CD8-positive, alpha-beta memory T cell (primary cell): ENCODE data around the gene ZNF385C. TPM values are rescaled to one million over a fixed set of nuclear protein-coding genes. Genes with fewer than 3 reads are reported as not detected.

Experiments used
- CTCF ChIA-PET: fragments of 350-600 bp; sonication (Branson Sonifier 250); formaldehyde crosslinking; loops from one replicate; lab custom pipeline; 2021; ENCODE audit warnings: antibody characterized with exemption; lab: Charles Lee
- POLR2A ChIA-PET: fragments of 350-600 bp; sonication (Branson Sonifier 250); formaldehyde crosslinking; loops from one replicate; lab custom pipeline; 2021; ENCODE audit warnings: antibody characterized with exemption; lab: Charles Lee
- DNase-seq, 5 donors: peaks; one replicate each; pipeline versions ENCODE4 v3.0.0 to v3.0.0-alpha.2; 2020 to 2022; ENCODE audit warnings: mixed read lengths in 1 of 5
- H3K27ac ChIP-seq: one replicate; pipeline ENCODE4 v1.7.0; 2013; ENCODE audit warnings: low read depth, mild to moderate bottlenecking, low read length, moderate library complexity
- H3K27me3 ChIP-seq: 2 replicates; pipeline ENCODE4 v1.7.0; 2013; ENCODE audit warnings: low read length, mild to moderate bottlenecking; ENCODE audit not compliant: insufficient read depth, poor library complexity, severe bottlenecking
- H3K36me3 ChIP-seq: 2 replicates; pipeline ENCODE4 v1.7.0; 2013; ENCODE audit warnings: mild to moderate bottlenecking, low read length, moderate library complexity; ENCODE audit not compliant: insufficient read depth
- H3K4me1 ChIP-seq: 2 replicates; pipeline ENCODE4 v1.7.0; 2013; ENCODE audit warnings: mild to moderate bottlenecking, low read length, moderate library complexity; ENCODE audit not compliant: insufficient read depth
- H3K4me3 ChIP-seq: 2 replicates; pipeline ENCODE4 v1.7.0; 2013; ENCODE audit warnings: mild to moderate bottlenecking, low read length
- H3K9me3 ChIP-seq: 2 replicates; pipeline ENCODE4 v1.7.0; 2013; ENCODE audit warnings: mild to moderate bottlenecking, low read length
- H3K27ac Mint-ChIP-seq, 8 donors: one replicate each; pipeline ENCODE4 v1.8.0; 2020 to 2021; ENCODE audit warnings: mixed read lengths in 8 of 8, mild to moderate bottlenecking in 6 of 8, inconsistent platforms in 3 of 8, moderate library complexity in 3 of 8
- H3K27me3 Mint-ChIP-seq, 2 donors: one replicate each; pipeline ENCODE4 v1.8.0; 2020 to 2021; ENCODE audit warnings: mixed read lengths in 2 of 2, mild to moderate bottlenecking in 1 of 2, moderate library complexity in 1 of 2
- H3K36me3 Mint-ChIP-seq, 3 donors: one replicate each; pipeline ENCODE4 v1.8.0; 2020 to 2021; ENCODE audit warnings: mixed read lengths in 3 of 3, inconsistent platforms in 1 of 3, mild to moderate bottlenecking in 1 of 3
- H3K4me1 Mint-ChIP-seq, 3 donors: one replicate each; pipeline ENCODE4 v1.8.0; 2020 to 2021; ENCODE audit warnings: mixed read lengths in 3 of 3, inconsistent platforms in 1 of 3, mild to moderate bottlenecking in 1 of 3
- H3K4me3 Mint-ChIP-seq, 7 donors: one replicate each; pipeline ENCODE4 v1.8.0; 2020 to 2021; ENCODE audit warnings: mixed read lengths in 7 of 7, mild to moderate bottlenecking in 6 of 7, moderate library complexity in 4 of 7, inconsistent platforms in 2 of 7
- H3K9me3 Mint-ChIP-seq, 5 donors: one replicate each; pipeline ENCODE4 v1.8.0; 2020 to 2022; ENCODE audit warnings: mixed read lengths in 5 of 5, mild to moderate bottlenecking in 3 of 5, moderate library complexity in 2 of 5, inconsistent platforms in 1 of 5
- polyA plus RNA-seq: library from polyadenylated mRNA; unstranded; fragments of 300-500 nt; fragmentation: Illumina TruSeq; gene quantifications from one replicate; pipeline ENCODE4 v1.2.3, GENCODE V29; 2021
- total RNA-seq, 2 experiments: library from RNA; stranded (reverse); gene quantifications; one replicate each; pipeline ENCODE4 v1.2.3, GENCODE V29; 2021

ZNF385C gene
- total and polyA plus RNA-seq, 3 experiments from 2014 or later = not detected

GRCh38 chr17:42120770-42121769 is 22.8 kb upstream of the ZNF385C start, which contains the start of gene KAT2A:
Gene KAT2A (minus strand): TSS chr17:42121367. CDS start chr17:42121304, 63 bp downstream.
- H3K27me3 ChIP-seq = no peaks in the 10 kb centered on the region
- CTCF ChIA-PET = interaction anchor here (0.5 to 11.7 kb wide), 6 partner anchors 31 to 158 kb away, joined by 3 to 109 read pairs (median 6); partner anchors contain the start of gene DNAJC7
- H3K4me3 Mint-ChIP-seq = peak within 1 kb of the TSS; percentile 62 to 87 (median 77)
- POLR2A ChIA-PET = interaction anchor here (0.5 to 1.3 kb wide), 8 partner anchors 8 to 267 kb away, joined by 3 to 6 read pairs (median 4); partner anchors contain the start of genes DHX58, DNAJC7 and STAT3
- no peaks in the 10 kb centered on the region for H3K9me3 Mint-ChIP-seq
- peak within 1 kb of the TSS in 7 of 8 donors; percentile 50 to 81 (median 61) for H3K27ac Mint-ChIP-seq
- peaks cover 21 to 26% (median 25%) of the 10 kb centered on the region in 3 donors for H3K4me1 Mint-ChIP-seq
- H3K4me1 ChIP-seq = peaks cover 14% of the 10 kb centered on the region
- H3K9me3 ChIP-seq = no peaks in the 10 kb centered on the region
- DNase-seq = peak; percentile 60 to 80 (median 67)
- no peak within 1 kb of the TSS for H3K27ac ChIP-seq
- H3K36me3 Mint-ChIP-seq = peaks cover 0 to 34% (median 2%) of the 10 kb centered on the region in 3 donors
- no peaks in the 10 kb centered on the region for H3K36me3 ChIP-seq
- no peaks in the 10 kb centered on the region for H3K27me3 Mint-ChIP-seq
- peak within 1 kb of the TSS; percentile 26 for H3K4me3 ChIP-seq

- Histone ChIP-seq H3K27ac (no peak overlapping the region), H3K36me3 (no peaks in the 10 kb centered on the region), H3K4me3 (peak overlapping the region; percentile 19), H3K4me1 (peaks cover 14% of the 10 kb centered on the region), H3K27me3 (no peaks in the 10 kb centered on the region), H3K9me3 (no peaks in the 10 kb centered on the region)
- ChIA-PET POLR2A (interaction anchor here (0.5 to 1.3 kb wide), 7 partner anchors 8 to 268 kb away, joined by 3 to 6 read pairs (median 4); partner anchors contain the start of genes DHX58, DNAJC7 and STAT3), CTCF (interaction anchor here (1.2 to 11.7 kb wide), 8 partner anchors 13 to 157 kb away, joined by 3 to 109 read pairs (median 5); partner anchors contain the start of genes CNP, DNAJC7 and NKIRAS2)
- Mint-ChIP-seq H3K4me1 (peaks cover 23 to 26% (median 25%) of the 10 kb centered on the region in 3 donors), H3K27me3 (no peaks in the 10 kb centered on the region), H3K36me3 (peaks cover 0 to 28% (median 4%) of the 10 kb centered on the region in 3 donors), H3K9me3 (no peaks in the 10 kb centered on the region), H3K4me3 (peak overlapping the region; percentile 62 to 87 (median 77)), H3K27ac (peak overlapping the region in 3 of 8 donors; percentile 54 to 66 (median 61))
- DNase-seq = no peak
These were observed 22.0 kb upstream of the ZNF385C start for GRCh38 chr17:42120161-42120769.

- peaks cover 14% of the 10 kb centered on the region for H3K4me1 ChIP-seq
- Mint-ChIP-seq H3K4me1 (peaks cover 23 to 31% (median 29%) of the 10 kb centered on the region in 3 donors), H3K27me3 (no peaks in the 10 kb centered on the region), H3K27ac (peak overlapping the region in 1 of 8 donors; percentile 82), H3K4me3 (peak overlapping the region in 3 of 7 donors; percentile 37 to 77 (median 47)), H3K36me3 (peaks cover 0 to 23% (median 2%) of the 10 kb centered on the region in 3 donors), H3K9me3 (no peaks in the 10 kb centered on the region)
- H3K27ac ChIP-seq = no peak overlapping the region
- POLR2A ChIA-PET = no interaction called here
- no peaks in the 10 kb centered on the region for H3K36me3 ChIP-seq
- no peak for DNase-seq
- CTCF ChIA-PET = interaction anchor here (1.2 to 11.7 kb wide), 6 partner anchors 13 to 156 kb away, joined by 3 to 109 read pairs (median 6); partner anchors contain the start of genes CNP and NKIRAS2
- no peaks in the 10 kb centered on the region for H3K27me3 ChIP-seq
- no peaks in the 10 kb centered on the region for H3K9me3 ChIP-seq
- no peak overlapping the region for H3K4me3 ChIP-seq
These were observed 21.0 kb upstream of the ZNF385C start for GRCh38 chr17:42119301-42119700.

GRCh38 chr17:42118545-42118944 is 20.3 kb upstream of the ZNF385C start:
- no peaks in the 10 kb centered on the region for H3K27me3 ChIP-seq
- Mint-ChIP-seq H3K36me3 (peaks cover 0 to 22% (median 2%) of the 10 kb centered on the region in 3 donors), H3K4me1 (peaks cover 23 to 32% (median 29%) of the 10 kb centered on the region in 3 donors), H3K27ac (peak overlapping the region in 3 of 8 donors; percentile 13 to 70 (median 24)), H3K9me3 (no peaks in the 10 kb centered on the region), H3K27me3 (no peaks in the 10 kb centered on the region), H3K4me3 (peak overlapping the region; percentile 27 to 73 (median 60))
- H3K36me3 ChIP-seq = no peaks in the 10 kb centered on the region
- no peak overlapping the region for H3K27ac ChIP-seq
- DNase-seq = peak in 1 of 5 donors; percentile 42
- H3K4me3 ChIP-seq = no peak overlapping the region
- H3K9me3 ChIP-seq = no peaks in the 10 kb centered on the region
- H3K4me1 ChIP-seq = peaks cover 14% of the 10 kb centered on the region
- POLR2A ChIA-PET = no interaction called here
- CTCF ChIA-PET = interaction anchor here (1.4 to 11.7 kb wide), 8 partner anchors 14 to 155 kb away, joined by 4 to 109 read pairs (median 5); partner anchors contain the start of genes CNP and NKIRAS2

GRCh38 chr17:42118126-42118510 is 19.8 kb upstream of the ZNF385C start:
- DNase-seq = no peak
- H3K36me3 ChIP-seq = no peaks in the 10 kb centered on the region
- peaks cover 23 to 32% (median 29%) of the 10 kb centered on the region in 3 donors for H3K4me1 Mint-ChIP-seq
- H3K9me3 ChIP-seq = no peaks in the 10 kb centered on the region
- H3K9me3 Mint-ChIP-seq = no peaks in the 10 kb centered on the region
- H3K27ac ChIP-seq = no peak overlapping the region
- CTCF ChIA-PET = interaction anchor here (0.6 to 11.7 kb wide), 10 partner anchors 14 to 155 kb away, joined by 3 to 109 read pairs (median 4); partner anchors contain the start of genes DNAJC7 and NKIRAS2
- no peaks in the 10 kb centered on the region for H3K27me3 Mint-ChIP-seq
- peak overlapping the region in 1 of 7 donors; percentile 71 for H3K4me3 Mint-ChIP-seq
- peaks cover 0 to 20% (median 2%) of the 10 kb centered on the region in 3 donors for H3K36me3 Mint-ChIP-seq
- no peak overlapping the region for H3K4me3 ChIP-seq
- H3K4me1 ChIP-seq = peaks cover 17% of the 10 kb centered on the region
- POLR2A ChIA-PET = interaction anchor here (0.6 kb wide), 1 partner anchor 137 kb away, joined by 3 read pairs; no protein-coding TSS in a partner anchor
- no peaks in the 10 kb centered on the region for H3K27me3 ChIP-seq
- peak overlapping the region in 2 of 8 donors; percentile 24 to 80 for H3K27ac Mint-ChIP-seq

- Histone ChIP-seq H3K4me3 (no peak overlapping the region), H3K4me1 (peaks cover 22% of the 10 kb centered on the region), H3K27ac (no peak overlapping the region), H3K9me3 (no peaks in the 10 kb centered on the region), H3K27me3 (no peaks in the 10 kb centered on the region), H3K36me3 (no peaks in the 10 kb centered on the region)
- ChIA-PET CTCF (interaction anchor here (0.6 to 11.7 kb wide), 11 partner anchors 15 to 154 kb away, joined by 3 to 109 read pairs (median 4); partner anchors contain the start of genes DNAJC7 and NKIRAS2), POLR2A (interaction anchor here (0.6 kb wide), 1 partner anchor 137 kb away, joined by 3 read pairs; no protein-coding TSS in a partner anchor)
- H3K9me3 Mint-ChIP-seq = no peaks in the 10 kb centered on the region
- no peak for DNase-seq
- peak overlapping the region in 1 of 7 donors; percentile 56 for H3K4me3 Mint-ChIP-seq
- no peaks in the 10 kb centered on the region for H3K27me3 Mint-ChIP-seq
- H3K36me3 Mint-ChIP-seq = peaks cover 0 to 20% (median 2%) of the 10 kb centered on the region in 3 donors
- peaks cover 26 to 35% (median 33%) of the 10 kb centered on the region in 3 donors for H3K4me1 Mint-ChIP-seq
- peak overlapping the region in 1 of 8 donors; percentile 80 for H3K27ac Mint-ChIP-seq
These were observed 19.3 kb upstream of the ZNF385C start for GRCh38 chr17:42117397-42118125.
